Activated CD4-positive, alpha-beta T cell treated with anti-CD3 and anti-CD28 coated beads, Interleukin-2, amount 10 ng/mL, durations not matched to agents 7 days and 5 days (primary cell): ENCODE results near the gene GSTT4. TPM values are rescaled to one million over a fixed set of nuclear protein-coding genes. Genes with fewer than 3 reads are reported as not detected.
"Not testable (repeated sequence)": the region's sequence is repeated elsewhere in the genome, so short reads cannot be mapped to it uniquely, and the experiment has no call there.

ENCODE experiments used
- CTCF ChIA-PET: fragments of 350-600 bp; sonication (Branson Sonifier 250); formaldehyde crosslinking; loops from one replicate; lab custom pipeline; 2021; ENCODE audit warnings: antibody characterized with exemption; lab: Charles Lee
- POLR2A ChIA-PET: fragments of 350-600 bp; sonication (Branson Sonifier 250); formaldehyde crosslinking; loops from one replicate; lab custom pipeline; 2021; ENCODE audit warnings: antibody characterized with exemption; lab: Charles Lee
- DNase-seq: peaks from one replicate; pipeline ENCODE4 v3.0.0-alpha.2; 2020
- H3K27ac Mint-ChIP-seq: one replicate; pipeline ENCODE4 v1.8.0; 2021; ENCODE audit warnings: mild to moderate bottlenecking, moderate library complexity, mixed read lengths
- H3K27me3 Mint-ChIP-seq: one replicate; pipeline ENCODE4 v1.8.0; 2021; ENCODE audit warnings: mixed read lengths
- H3K36me3 Mint-ChIP-seq: one replicate; pipeline ENCODE4 v1.8.0; 2021; ENCODE audit warnings: low read depth, mixed read lengths
- H3K4me1 Mint-ChIP-seq: one replicate; pipeline ENCODE4 v1.8.0; 2021; ENCODE audit warnings: mixed read lengths
- H3K4me3 Mint-ChIP-seq: one replicate; pipeline ENCODE4 v1.8.0; 2021; ENCODE audit warnings: mild to moderate bottlenecking, moderate library complexity, mixed read lengths
- H3K9me3 Mint-ChIP-seq: one replicate; pipeline ENCODE4 v1.8.0; 2021; ENCODE audit warnings: mixed read lengths
- total RNA-seq, 2 experiments: library from RNA; stranded (reverse); gene quantifications; one replicate each; pipeline ENCODE4 v1.2.3, GENCODE V29; 2021

The GSTT4 gene
- total RNA-seq, result not detected

DNA sequence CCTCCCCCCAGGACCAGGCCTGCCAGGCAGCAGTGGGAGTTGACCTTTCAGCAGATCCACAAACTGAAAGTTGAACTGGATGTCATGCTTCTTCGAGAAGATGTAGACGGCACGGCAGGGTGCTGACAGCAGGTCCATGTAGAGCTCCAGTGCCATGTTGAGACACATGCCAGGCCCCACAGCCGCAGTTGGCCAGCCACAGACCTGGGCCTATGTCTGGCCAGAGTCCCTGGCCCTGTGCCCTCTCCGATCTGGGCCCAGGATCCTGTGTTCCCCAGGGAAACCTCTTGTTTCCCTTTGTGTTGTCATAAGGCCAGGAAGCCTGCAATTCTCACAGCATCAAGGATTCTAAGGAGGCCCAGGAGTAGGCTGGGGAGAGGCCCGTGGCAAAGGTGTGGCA is at the start of gene GSTT4:
Gene GSTT4, minus strand, starts transcription at position 253 of the 400 bp plus-strand sequence. Its CDS starts 97 bp downstream, at position 156.
- ChIA-PET POLR2A (no interaction called here), CTCF (no interaction called here)
- Mint-ChIP-seq H3K4me1 (peaks cover 2% of the 10 kb centered on the region), H3K9me3 (no peaks in the 10 kb centered on the region), H3K27ac (no peak within 1 kb of the TSS), H3K27me3 (no peaks in the 10 kb centered on the region), H3K36me3 (no peaks in the 10 kb centered on the region), H3K4me3 (no peak within 1 kb of the TSS)
- DNase-seq, result no peak

DNA sequence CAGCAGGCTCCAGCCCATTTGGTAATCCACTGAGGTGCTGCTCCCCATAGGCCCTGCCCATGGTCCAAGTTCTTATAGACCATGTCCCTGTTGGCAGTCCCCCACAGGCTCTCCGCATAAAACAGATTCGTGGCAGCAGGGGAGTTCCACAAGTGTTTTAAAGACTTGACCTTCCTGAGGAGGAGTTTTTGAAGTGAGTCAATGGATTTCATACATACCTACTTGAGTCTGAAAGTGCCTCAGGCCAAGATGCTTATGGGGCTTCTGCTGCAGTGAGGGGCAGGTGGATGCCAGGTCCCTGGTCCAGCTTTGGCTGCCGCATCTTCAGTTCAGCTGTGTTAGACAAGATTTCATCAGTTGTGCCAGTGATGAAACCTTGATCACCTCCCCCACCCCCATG is 49.1 kb upstream of the GSTT4 start:
- Mint-ChIP-seq H3K4me3 (no peak overlapping the region), H3K9me3 (no peaks in the 10 kb centered on the region), H3K27ac (no peak overlapping the region), H3K4me1 (no peaks in the 10 kb centered on the region), H3K27me3 (no peaks in the 10 kb centered on the region), H3K36me3 (peaks cover 59% of the 10 kb centered on the region)
- CTCF ChIA-PET, result interaction anchor here (1.2 kb wide), 1 partner anchor 12 kb away, joined by 3 read pairs; no protein-coding TSS in a partner anchor
- no peak for DNase-seq
- POLR2A ChIA-PET, result no interaction called here

DNA sequence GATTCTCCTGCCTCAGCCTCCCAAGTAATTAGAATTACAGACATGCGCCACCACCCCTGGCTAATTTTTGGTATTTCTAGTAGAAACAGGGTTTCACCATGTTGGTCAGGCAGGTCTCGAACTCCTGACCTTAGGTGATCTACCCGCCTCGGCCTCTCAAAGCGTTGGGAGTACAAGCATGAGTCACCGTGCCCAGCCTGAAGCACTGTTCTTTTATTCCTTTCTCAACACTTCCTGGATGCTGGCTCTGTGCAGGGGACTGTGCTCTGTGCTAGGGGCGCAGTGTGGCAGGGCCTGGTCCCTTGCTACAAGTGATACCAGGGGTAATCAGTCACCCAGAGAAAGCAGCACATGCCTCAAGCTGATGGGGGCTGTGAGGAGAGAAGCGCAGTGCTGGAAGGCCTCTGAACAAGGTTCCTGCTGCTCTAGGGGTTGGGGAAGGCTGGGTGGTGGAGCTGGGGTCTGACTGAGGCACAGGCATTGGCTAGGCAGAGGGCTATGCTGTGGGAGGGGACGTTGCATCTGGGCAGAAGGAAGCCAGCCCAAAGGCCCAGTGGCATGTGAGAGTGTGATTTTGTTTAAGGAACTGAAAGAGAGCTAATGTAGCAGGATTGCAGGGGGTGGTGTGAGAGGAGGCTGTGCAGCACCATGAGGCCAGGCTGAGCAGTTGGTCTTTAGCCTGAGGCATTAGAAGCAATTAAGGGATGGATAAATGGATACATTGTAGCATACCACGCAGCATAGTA is 48.4 kb upstream of the GSTT4 start:
- DNase-seq, result no peak
- Mint-ChIP-seq H3K4me1 (no peaks in the 10 kb centered on the region), H3K4me3 (no peak overlapping the region), H3K27me3 (no peaks in the 10 kb centered on the region), H3K9me3 (no peaks in the 10 kb centered on the region), H3K36me3 (peaks cover 58% of the 10 kb centered on the region), H3K27ac (peak overlapping the region; percentile 70)
- ChIA-PET POLR2A (no interaction called here), CTCF (interaction anchor here (1.2 kb wide), 1 partner anchor 12 kb away, joined by 3 read pairs; no protein-coding TSS in a partner anchor)

DNA sequence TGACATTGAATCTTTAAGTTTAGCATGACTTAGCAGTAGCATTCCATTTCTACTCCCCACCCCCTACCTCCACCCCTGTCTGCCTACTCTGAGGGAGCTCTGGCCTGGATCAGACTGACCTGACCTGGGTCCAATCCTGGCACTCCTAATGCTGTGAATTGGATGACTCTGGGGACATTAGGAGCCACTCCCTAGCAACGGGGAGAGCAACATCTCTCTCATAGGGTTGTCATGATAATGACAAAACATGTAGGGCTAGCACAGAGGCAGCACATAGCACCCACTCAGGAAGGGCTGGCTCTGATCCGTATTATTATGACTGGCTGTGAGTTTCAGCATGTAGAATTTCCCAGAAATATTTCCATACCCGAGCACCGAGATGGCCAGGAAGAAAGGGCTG is 46.3 kb upstream of the GSTT4 start:
- H3K27me3 Mint-ChIP-seq, result no peaks in the 10 kb centered on the region
- H3K4me1 Mint-ChIP-seq, result no peaks in the 10 kb centered on the region
- H3K4me3 Mint-ChIP-seq, result no peak overlapping the region
- no peaks in the 10 kb centered on the region for H3K9me3 Mint-ChIP-seq
- ChIA-PET CTCF (no interaction called here), POLR2A (interaction anchor here (0.7 kb wide), 1 partner anchor 215 kb away, joined by 3 read pairs; no protein-coding TSS in a partner anchor)
- no peak for DNase-seq
- peaks cover 44% of the 10 kb centered on the region for H3K36me3 Mint-ChIP-seq
- no peak overlapping the region for H3K27ac Mint-ChIP-seq

DNA sequence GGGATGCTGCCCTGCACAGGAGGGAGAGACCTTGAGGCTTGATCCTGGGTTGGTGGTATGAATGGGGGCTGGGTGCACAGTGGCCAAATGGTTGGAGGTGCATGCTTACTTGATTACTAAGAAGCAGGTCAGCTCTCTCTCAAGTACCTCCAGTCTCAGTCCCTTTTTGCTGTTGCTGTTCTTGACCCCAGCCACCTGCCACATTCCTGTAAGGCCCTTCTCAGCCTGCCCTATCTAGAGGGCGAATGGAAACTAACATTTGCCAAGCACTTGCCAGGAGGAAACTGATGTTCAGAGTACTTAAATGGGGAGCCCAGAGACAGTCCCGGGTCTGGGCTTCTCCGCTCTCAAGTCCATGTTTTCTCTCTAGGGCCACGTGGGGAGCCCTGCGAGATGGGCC is 45.8 kb upstream of the GSTT4 start:
- no peak for DNase-seq
- Mint-ChIP-seq H3K36me3 (peaks cover 40% of the 10 kb centered on the region), H3K4me1 (peaks cover under 1% of the 10 kb centered on the region), H3K9me3 (no peaks in the 10 kb centered on the region), H3K27ac (no peak overlapping the region), H3K27me3 (no peaks in the 10 kb centered on the region), H3K4me3 (no peak overlapping the region)
- POLR2A ChIA-PET, result no interaction called here
- CTCF ChIA-PET, result no interaction called here

DNA sequence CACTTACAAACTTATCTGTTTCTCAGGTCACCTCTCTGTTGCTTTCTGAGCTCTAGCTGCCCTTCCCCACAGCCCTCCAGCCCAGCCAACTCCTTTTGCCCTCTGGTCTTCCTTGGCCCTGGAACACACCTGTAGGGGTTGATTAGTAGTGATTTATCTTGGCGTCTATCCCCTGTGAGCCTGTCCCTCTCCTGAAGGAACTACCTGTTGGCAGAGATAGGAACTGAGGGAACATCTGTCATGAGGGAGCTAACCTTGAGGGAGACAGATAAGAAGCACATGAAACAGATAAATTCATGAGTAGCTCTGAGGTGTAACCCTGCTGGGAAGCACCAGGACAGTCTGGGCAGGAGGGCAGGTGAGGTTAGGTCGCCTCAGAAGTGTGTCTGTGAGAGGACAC is 44.7 kb upstream of the GSTT4 start:
- H3K36me3 Mint-ChIP-seq, result peaks cover 40% of the 10 kb centered on the region
- CTCF ChIA-PET, result interaction anchor here (1.6 kb wide), 2 partner anchors 10 to 12 kb away, joined by 3 to 4 read pairs; no protein-coding TSS in a partner anchor

DNA sequence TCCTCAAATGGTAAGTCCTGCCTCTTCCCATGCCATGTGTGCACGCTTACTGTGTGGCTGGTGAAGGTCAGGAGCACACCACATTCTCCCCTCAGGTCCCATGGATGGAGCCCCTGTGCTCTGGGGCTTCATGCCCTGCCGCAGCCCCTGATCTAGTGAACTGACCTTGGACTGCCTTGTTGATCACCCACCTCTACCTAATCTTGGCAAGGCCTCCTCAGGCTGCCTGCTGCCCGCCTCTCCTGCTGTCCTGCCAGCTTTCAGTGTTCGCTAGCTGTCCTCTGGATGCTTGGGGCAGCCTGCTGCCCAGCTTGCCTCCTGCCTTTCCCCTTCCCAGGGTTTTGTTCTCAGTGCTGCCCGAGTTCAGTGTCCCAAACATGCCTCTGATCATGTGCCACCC is 44.0 kb upstream of the GSTT4 start:
- DNase-seq, result no peak
- ChIA-PET CTCF (interaction anchor here (1.6 kb wide), 2 partner anchors 11 kb away, joined by 3 to 4 read pairs; no protein-coding TSS in a partner anchor), POLR2A (no interaction called here)
- peaks cover 42% of the 10 kb centered on the region for H3K36me3 Mint-ChIP-seq
- H3K27me3 Mint-ChIP-seq, result no peaks in the 10 kb centered on the region
- H3K27ac Mint-ChIP-seq, result no peak overlapping the region
- H3K4me3 Mint-ChIP-seq, result no peak overlapping the region
- peaks cover 2% of the 10 kb centered on the region for H3K4me1 Mint-ChIP-seq
- H3K9me3 Mint-ChIP-seq, result no peaks in the 10 kb centered on the region

More for the DNA sequence above, 44.7 kb upstream of the GSTT4 start:
- no peaks in the 10 kb centered on the region for H3K27me3 Mint-ChIP-seq
- no peak overlapping the region for H3K27ac Mint-ChIP-seq
- no peak for DNase-seq
- POLR2A ChIA-PET, result no interaction called here
- H3K9me3 Mint-ChIP-seq, result no peaks in the 10 kb centered on the region
- no peak overlapping the region for H3K4me3 Mint-ChIP-seq
- H3K4me1 Mint-ChIP-seq, result peaks cover 2% of the 10 kb centered on the region

DNA sequence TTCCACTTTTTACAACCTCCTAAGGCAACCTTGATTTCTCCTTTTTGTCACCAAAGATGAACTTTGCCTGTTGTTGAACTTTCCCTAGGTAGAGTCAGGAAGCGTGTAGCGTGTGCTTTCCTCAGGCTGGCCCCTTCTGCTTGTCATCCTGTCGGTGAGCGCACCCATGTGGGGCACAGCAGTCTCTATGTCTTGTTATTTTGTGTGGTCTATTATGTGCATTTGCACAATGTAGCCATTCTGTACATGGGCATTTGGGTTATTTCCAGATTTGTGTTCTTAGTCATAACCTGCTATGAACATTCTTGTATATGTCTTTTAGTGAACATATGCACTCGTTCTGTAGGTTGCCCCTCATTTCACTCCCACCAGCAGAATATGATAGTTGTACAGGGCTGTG is 40.8 kb upstream of the GSTT4 start:
- POLR2A ChIA-PET, result no interaction called here
- peaks cover 43% of the 10 kb centered on the region for H3K36me3 Mint-ChIP-seq

DNA sequence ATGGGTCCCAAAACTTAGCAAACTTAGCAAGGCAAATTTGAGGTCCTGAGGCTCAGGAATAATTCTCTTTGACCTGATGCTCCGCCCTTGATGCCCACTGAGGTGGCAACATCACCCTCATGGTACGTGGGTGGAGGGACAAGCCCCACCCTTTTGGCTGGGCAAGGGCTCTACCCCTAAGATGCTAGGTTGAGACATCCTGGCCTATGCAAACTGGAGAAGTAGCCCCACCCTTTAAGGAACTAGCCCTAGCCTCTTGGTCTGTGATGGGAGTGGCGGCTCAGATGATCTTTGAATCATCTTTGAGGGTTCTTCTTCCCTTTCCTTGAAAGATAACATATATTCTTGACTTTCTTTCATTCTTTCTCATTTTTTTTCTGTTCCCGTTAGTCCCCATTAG is 38.7 kb upstream of the GSTT4 start:
- peaks cover 6% of the 10 kb centered on the region for H3K4me1 Mint-ChIP-seq
- H3K4me3 Mint-ChIP-seq, result no peak overlapping the region
- ChIA-PET POLR2A (no interaction called here), CTCF (no interaction called here)
- H3K27ac Mint-ChIP-seq, result no peak overlapping the region
- no peaks in the 10 kb centered on the region for H3K9me3 Mint-ChIP-seq
- peaks cover 43% of the 10 kb centered on the region for H3K36me3 Mint-ChIP-seq
- no peaks in the 10 kb centered on the region for H3K27me3 Mint-ChIP-seq
- no peak for DNase-seq

More for the DNA sequence above, 40.8 kb upstream of the GSTT4 start:
- H3K27me3 Mint-ChIP-seq, result no peaks in the 10 kb centered on the region
- H3K4me3 Mint-ChIP-seq, result no peak overlapping the region
- no peak overlapping the region for H3K27ac Mint-ChIP-seq
- H3K9me3 Mint-ChIP-seq, result no peaks in the 10 kb centered on the region
- peaks cover 5% of the 10 kb centered on the region for H3K4me1 Mint-ChIP-seq
- CTCF ChIA-PET, result interaction anchor here (1.3 to 1.4 kb wide), 2 partner anchors 10 to 13 kb away, joined by 3 to 4 read pairs; no protein-coding TSS in a partner anchor
- no peak for DNase-seq

DNA sequence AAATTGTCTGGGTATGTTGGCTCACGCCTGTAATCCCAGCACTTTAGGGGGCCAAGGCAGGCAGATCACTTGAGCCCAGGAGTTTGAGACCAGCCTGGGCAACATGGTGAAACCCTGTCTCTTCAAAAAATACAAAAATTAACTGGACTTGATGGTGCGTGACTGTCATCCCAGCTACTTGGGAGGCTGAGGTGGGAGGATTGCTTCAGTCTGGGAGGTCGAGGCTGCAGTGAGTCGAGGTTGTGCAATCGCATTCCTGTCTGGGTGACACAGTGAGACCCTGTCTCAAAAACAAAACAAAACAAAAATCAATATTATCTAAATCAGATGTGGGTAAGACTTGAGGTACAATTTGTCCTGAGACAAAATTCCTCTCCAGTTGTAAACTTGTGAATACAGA is 38.2 kb upstream of the GSTT4 start:
- H3K4me3 Mint-ChIP-seq, CTCF ChIA-PET, H3K9me3 Mint-ChIP-seq, H3K27ac Mint-ChIP-seq, POLR2A ChIA-PET, H3K27me3 Mint-ChIP-seq, DNase-seq: not testable (repeated sequence)
- H3K36me3 Mint-ChIP-seq, result peaks cover 46% of the 10 kb centered on the region
- H3K4me1 Mint-ChIP-seq, result peaks cover 11% of the 10 kb centered on the region

DNA sequence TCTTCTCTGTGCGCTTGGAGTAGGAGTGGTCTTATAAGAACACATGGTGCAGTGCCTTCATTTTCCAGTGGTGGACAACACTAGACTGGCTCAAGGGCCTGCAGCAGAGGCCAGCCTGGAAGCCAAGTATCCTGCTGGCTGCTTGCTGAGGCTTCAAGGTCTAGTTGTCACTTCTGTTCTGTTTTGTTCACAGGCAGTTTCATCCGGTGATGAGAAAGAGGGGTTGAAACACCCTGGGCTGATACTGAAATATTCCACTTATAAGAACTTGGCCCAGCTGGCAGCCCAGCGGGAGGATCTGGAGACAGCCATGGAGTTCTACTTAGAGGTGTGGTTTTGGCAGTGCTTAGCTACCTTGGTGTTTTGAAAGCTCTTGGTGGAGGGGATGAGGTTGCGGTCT is 35.7 kb upstream of the GSTT4 start:
- no peak overlapping the region for H3K27ac Mint-ChIP-seq
- H3K4me1 Mint-ChIP-seq, result peaks cover 23% of the 10 kb centered on the region
- peaks cover 61% of the 10 kb centered on the region for H3K36me3 Mint-ChIP-seq
- ChIA-PET POLR2A (no interaction called here), CTCF (interaction anchor here (1.1 kb wide), 1 partner anchor 10 kb away, joined by 3 read pairs; no protein-coding TSS in a partner anchor)
- H3K27me3 Mint-ChIP-seq, result no peaks in the 10 kb centered on the region
- H3K9me3 Mint-ChIP-seq, result no peaks in the 10 kb centered on the region
- no peak for DNase-seq
- no peak overlapping the region for H3K4me3 Mint-ChIP-seq

DNA sequence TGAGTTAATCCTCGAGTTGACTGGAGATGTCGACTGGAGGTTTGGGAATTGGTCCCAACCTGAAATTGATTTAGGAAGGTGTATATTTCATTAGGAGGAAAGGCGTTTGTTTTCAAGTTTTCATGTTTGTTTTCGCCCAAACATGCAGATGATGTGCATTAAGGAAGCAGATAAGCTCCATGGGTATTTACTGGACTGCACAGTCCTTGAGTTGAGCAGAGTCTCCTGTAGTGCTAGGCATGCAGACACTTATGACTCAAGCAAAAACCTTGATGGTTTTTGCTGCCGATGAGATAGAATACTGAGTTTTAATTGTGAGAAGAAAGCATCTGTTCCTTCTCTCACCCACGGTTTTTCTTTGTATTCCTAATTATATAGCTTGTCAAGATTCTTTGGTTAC is 33.8 kb upstream of the GSTT4 start:
- no peak overlapping the region for H3K4me3 Mint-ChIP-seq
- no peak for DNase-seq
- H3K36me3 Mint-ChIP-seq, result peaks cover 54% of the 10 kb centered on the region
- peak overlapping the region; percentile 3 for H3K27ac Mint-ChIP-seq
- peaks cover 21% of the 10 kb centered on the region for H3K4me1 Mint-ChIP-seq
- CTCF ChIA-PET, result interaction anchor here (1.3 to 2.3 kb wide), 4 partner anchors 10 to 192 kb away, joined by 3 to 7 read pairs (median 5); no protein-coding TSS in a partner anchor
- H3K9me3 Mint-ChIP-seq, result no peaks in the 10 kb centered on the region
- H3K27me3 Mint-ChIP-seq, result no peaks in the 10 kb centered on the region
- POLR2A ChIA-PET, result no interaction called here
